ENCODE data around the gene HYAL1. TPM values are rescaled to one million over a fixed set of nuclear protein-coding genes. Genes with fewer than 3 reads are reported as not detected.
A peak's percentile ranks its signal among the peaks of the same experiment; 100 is the strongest.

Gene HYAL1
- total and polyA plus RNA-seq, 2 experiments from 2014 or later: 0.20 TPM; not detected in 1

DNA sequence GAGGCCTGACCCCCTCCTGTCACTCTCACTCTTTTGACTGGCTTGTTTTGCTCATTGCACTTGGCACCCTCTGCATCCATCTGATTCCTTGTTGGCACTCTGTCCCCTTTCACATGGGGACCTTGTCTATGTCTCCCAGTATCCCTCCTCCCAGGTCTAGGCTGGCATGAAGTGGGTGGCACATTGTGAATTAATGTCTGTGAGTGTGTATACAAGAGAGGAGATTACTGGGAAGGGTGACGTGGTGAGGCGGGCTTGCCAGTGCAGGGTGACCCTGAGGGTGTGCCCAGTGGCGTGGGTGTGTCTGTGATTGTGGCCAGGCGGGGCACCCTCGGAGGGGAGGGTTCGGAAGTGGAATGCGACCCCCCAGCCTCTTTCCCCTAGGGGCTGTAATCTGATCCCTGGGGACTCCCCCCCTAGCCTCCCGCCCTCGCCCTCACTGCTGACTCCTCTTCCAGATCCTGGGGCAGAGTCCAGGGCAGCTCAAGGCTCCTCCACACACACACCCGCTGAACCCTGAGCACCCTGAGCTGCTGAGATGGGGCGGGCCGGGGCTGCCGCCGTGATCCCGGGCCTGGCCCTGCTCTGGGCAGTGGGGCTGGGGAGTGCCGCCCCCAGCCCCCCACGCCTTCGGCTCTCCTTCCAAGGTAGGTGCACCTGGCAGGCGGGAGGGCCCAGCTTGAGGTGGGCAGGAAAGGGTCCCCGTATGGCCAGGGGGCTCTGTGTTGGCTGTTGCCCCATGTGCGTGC is 34.5 kb downstream of the HYAL1 start, which contains the start of gene SEMA3B:
Gene SEMA3B (plus strand): TSS at position 445 of the 749 bp plus-strand sequence. CDS start 94 bp downstream, at position 539.
- Histone ChIP-seq H3K4me3 (peak within 1 kb of the TSS; percentile 43; the same call in 1 of the 2 replicates), H3K4me2 (ENCODE audit: unreplicated experiment) (peak within 1 kb of the TSS; percentile 58), H3K27ac (peak within 1 kb of the TSS; percentile 35; the same call in 1 of the 2 replicates), H2AFZ (no peak within 1 kb of the TSS), H3F3A (ENCODE audit: insufficient read depth) (peaks cover 13% of the 10 kb centered on the region; the same call in 1 of the 2 replicates), H3K9me2 (ENCODE audit: insufficient read depth) (no peaks in the 10 kb centered on the region), H3K9ac (peak within 1 kb of the TSS; percentile 36; the same call in 1 of the 2 replicates), H3K9me3 (ENCODE audit: low read depth) (no peaks in the 10 kb centered on the region), H3K27me3 (replicated peaks; ENCODE audit: insufficient read depth) (no peaks in the 10 kb centered on the region), H4K20me1 (ENCODE audit: insufficient read depth) (no peaks in the 10 kb centered on the region), H3K79me2 (ENCODE audit: insufficient read depth) (no peaks in the 10 kb centered on the region), H3K4me1 (ENCODE audit: insufficient read depth) (peaks cover 42% of the 10 kb centered on the region), H3K36me3 (ENCODE audit: low read depth) (no peaks in the 10 kb centered on the region)
- no peak for TF ChIP-seq EZH2phosphoT487 (IDR thresholded peaks at IDR 0.05; ENCODE audit: insufficient read depth, low read depth)
- no peak for TF ChIP-seq EZH2 (IDR thresholded peaks at IDR 0.05; ENCODE audit: insufficient read depth, poor library complexity, severe bottlenecking)
- in situ Hi-C loops (cut with MboI): no loop called here
- DNase-seq: peak; percentile 74
- 8 to 9% methylated on average over 18 to 21 of the region's 21 CpGs for WGBS, 2 experiments (ENCODE audit: low coverage in 1 of 2, low lambda C conversion rate in 2 of 2, missing lambda C conversion rate in 2 of 2)

DNA sequence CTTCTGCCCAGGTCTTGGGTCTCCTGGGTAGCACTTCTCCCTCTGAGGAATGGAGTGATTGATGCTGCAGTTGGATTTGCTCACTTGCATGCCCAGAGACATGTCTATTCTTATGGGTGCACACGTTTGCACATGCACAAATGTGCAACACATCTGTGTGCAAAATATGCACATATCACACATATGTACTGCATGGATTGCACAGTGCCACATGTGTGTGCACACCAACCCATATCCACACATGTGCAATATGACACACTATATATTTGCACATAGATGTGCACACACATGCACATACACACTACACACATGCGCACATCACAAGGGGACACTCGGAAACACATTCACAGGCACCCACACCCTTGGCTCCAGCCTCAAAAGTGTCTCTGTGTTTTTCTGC is 35.1 kb downstream of the HYAL1 start:
- Histone ChIP-seq H3K9me3 (ENCODE audit: low read depth) (no peaks in the 10 kb centered on the region), H3K4me1 (ENCODE audit: insufficient read depth) (peaks cover 43% of the 10 kb centered on the region), H3K4me2 (ENCODE audit: unreplicated experiment) (no peak overlapping the region), H3K36me3 (ENCODE audit: low read depth) (no peaks in the 10 kb centered on the region), H3K4me3 (no peak overlapping the region), H3K79me2 (ENCODE audit: insufficient read depth) (no peaks in the 10 kb centered on the region), H3K27ac (peak overlapping the region; percentile 35; the same call in 1 of the 2 replicates), H3K9ac (0 out of 2 replicates have a peak overlapping the region, but pooled peaks have one; percentile 36), H4K20me1 (ENCODE audit: insufficient read depth) (no peaks in the 10 kb centered on the region), H2AFZ (no peak overlapping the region), H3K27me3 (replicated peaks; ENCODE audit: insufficient read depth) (no peaks in the 10 kb centered on the region), H3F3A (ENCODE audit: insufficient read depth) (peaks cover 13% of the 10 kb centered on the region; the same call in 1 of the 2 replicates), H3K9me2 (ENCODE audit: insufficient read depth) (no peaks in the 10 kb centered on the region)
- in situ Hi-C loops (cut with MboI): no loop called here
- WGBS, 2 experiments (ENCODE audit: low coverage in 1 of 2, low lambda C conversion rate in 2 of 2, missing lambda C conversion rate in 2 of 2): 19 to 25% methylated on average over 3 of the region's 3 CpGs
- TF ChIP-seq EZH2phosphoT487 (IDR thresholded peaks at IDR 0.05; ENCODE audit: insufficient read depth, low read depth) (no peak), EZH2 (IDR thresholded peaks at IDR 0.05; ENCODE audit: insufficient read depth, poor library complexity, severe bottlenecking) (no peak)
- no peak for DNase-seq

- Histone ChIP-seq H3K4me2 (ENCODE audit: unreplicated experiment) (peak overlapping the region; percentile 63), H4K20me1 (ENCODE audit: insufficient read depth) (no peaks in the 10 kb centered on the region), H3K27me3 (replicated peaks; ENCODE audit: insufficient read depth) (no peaks in the 10 kb centered on the region), H3K79me2 (ENCODE audit: insufficient read depth) (no peaks in the 10 kb centered on the region), H3K4me1 (ENCODE audit: insufficient read depth) (peaks cover 43% of the 10 kb centered on the region), H3K9me2 (ENCODE audit: insufficient read depth) (no peaks in the 10 kb centered on the region), H3K36me3 (ENCODE audit: low read depth) (no peaks in the 10 kb centered on the region), H3F3A (ENCODE audit: insufficient read depth) (peaks cover 13% of the 10 kb centered on the region; the same call in 1 of the 2 replicates), H2AFZ (peak overlapping the region; percentile 67), H3K4me3 (peak overlapping the region; percentile 65), H3K9ac (peak overlapping the region; percentile 71), H3K9me3 (ENCODE audit: low read depth) (no peaks in the 10 kb centered on the region), H3K27ac (no peak overlapping the region)
- in situ Hi-C loops (cut with MboI): no loop called here
- DNase-seq: peak; percentile 60
- TF ChIP-seq EZH2 (IDR thresholded peaks at IDR 0.05; ENCODE audit: insufficient read depth, poor library complexity, severe bottlenecking): no peak
- no peak for TF ChIP-seq EZH2phosphoT487 (IDR thresholded peaks at IDR 0.05; ENCODE audit: insufficient read depth, low read depth)
- 8 to 9% methylated on average over 17 to 22 of the region's 22 CpGs for WGBS, 2 experiments (ENCODE audit: low coverage in 1 of 2, low lambda C conversion rate in 2 of 2, missing lambda C conversion rate in 2 of 2)
Measured at GRCh38 chr3:50267280-50267913, 36.0 kb downstream of the HYAL1 start.

- Histone ChIP-seq H3K4me2 (ENCODE audit: unreplicated experiment) (peak overlapping the region; percentile 63), H3K4me3 (peak overlapping the region; percentile 65), H3K79me2 (ENCODE audit: insufficient read depth) (no peaks in the 10 kb centered on the region), H3K9ac (peak overlapping the region; percentile 71), H3K9me2 (ENCODE audit: insufficient read depth) (no peaks in the 10 kb centered on the region), H3K9me3 (ENCODE audit: low read depth) (no peaks in the 10 kb centered on the region), H2AFZ (no peak overlapping the region; the same call in 1 of the 2 replicates), H4K20me1 (ENCODE audit: insufficient read depth) (no peaks in the 10 kb centered on the region), H3K36me3 (ENCODE audit: low read depth) (no peaks in the 10 kb centered on the region), H3K27ac (no peak overlapping the region), H3K27me3 (replicated peaks; ENCODE audit: insufficient read depth) (no peaks in the 10 kb centered on the region), H3K4me1 (ENCODE audit: insufficient read depth) (peaks cover 43% of the 10 kb centered on the region), H3F3A (ENCODE audit: insufficient read depth) (peaks cover 13% of the 10 kb centered on the region; the same call in 1 of the 2 replicates)
- WGBS, 2 experiments (ENCODE audit: low coverage in 1 of 2, low lambda C conversion rate in 2 of 2, missing lambda C conversion rate in 2 of 2): 54 to 57% methylated on average over 7 of the region's 7 CpGs
- in situ Hi-C loops (cut with MboI): no loop called here
- DNase-seq: no peak
- no peak for TF ChIP-seq EZH2phosphoT487 (IDR thresholded peaks at IDR 0.05; ENCODE audit: insufficient read depth, low read depth)
- TF ChIP-seq EZH2 (IDR thresholded peaks at IDR 0.05; ENCODE audit: insufficient read depth, poor library complexity, severe bottlenecking): no peak
Measured at GRCh38 chr3:50266836-50267235, 36.5 kb downstream of the HYAL1 start.

Data from GM23248 (cell line).